K562 (cell line): Measurements from ENCODE around the gene SRPK3.

Experiments
- ZFP30 ChIP-seq: fragments of 250-450 bp; sonication (Bioruptor Pico); IDR thresholded peaks from 2 replicates; pipeline ENCODE4 v1.8.0; 2022; ENCODE audit warnings: moderate library complexity, mild to moderate bottlenecking, inconsistent platforms, borderline replicate concordance
- ZNF174 ChIP-seq: fragments of 250-450 bp; sonication (Bioruptor Pico); IDR thresholded peaks from 2 replicates; pipeline ENCODE4 v1.4.0; 2020; ENCODE audit warnings: mild to moderate bottlenecking
- ZNF3 ChIP-seq: fragments of 250-450 bp; sonication (Bioruptor Pico); IDR thresholded peaks from 2 replicates; pipeline ENCODE4 v1.5.0; 2021; ENCODE audit warnings: mild to moderate bottlenecking, moderate library complexity

GRCh38 chrX:153732401-153732800 lies 48.4 kb upstream of the SRPK3 start:
- TF ChIP-seq ZFP30 (CRISPR knock-in tag) (no peak), ZNF174 (no peak), ZNF3 (CRISPR knock-in tag) (no peak)
